ENCODE results near the gene MINDY1.
A peak's percentile ranks its signal among the peaks of the same experiment; 100 is the strongest.

Gene MINDY1

DNA sequence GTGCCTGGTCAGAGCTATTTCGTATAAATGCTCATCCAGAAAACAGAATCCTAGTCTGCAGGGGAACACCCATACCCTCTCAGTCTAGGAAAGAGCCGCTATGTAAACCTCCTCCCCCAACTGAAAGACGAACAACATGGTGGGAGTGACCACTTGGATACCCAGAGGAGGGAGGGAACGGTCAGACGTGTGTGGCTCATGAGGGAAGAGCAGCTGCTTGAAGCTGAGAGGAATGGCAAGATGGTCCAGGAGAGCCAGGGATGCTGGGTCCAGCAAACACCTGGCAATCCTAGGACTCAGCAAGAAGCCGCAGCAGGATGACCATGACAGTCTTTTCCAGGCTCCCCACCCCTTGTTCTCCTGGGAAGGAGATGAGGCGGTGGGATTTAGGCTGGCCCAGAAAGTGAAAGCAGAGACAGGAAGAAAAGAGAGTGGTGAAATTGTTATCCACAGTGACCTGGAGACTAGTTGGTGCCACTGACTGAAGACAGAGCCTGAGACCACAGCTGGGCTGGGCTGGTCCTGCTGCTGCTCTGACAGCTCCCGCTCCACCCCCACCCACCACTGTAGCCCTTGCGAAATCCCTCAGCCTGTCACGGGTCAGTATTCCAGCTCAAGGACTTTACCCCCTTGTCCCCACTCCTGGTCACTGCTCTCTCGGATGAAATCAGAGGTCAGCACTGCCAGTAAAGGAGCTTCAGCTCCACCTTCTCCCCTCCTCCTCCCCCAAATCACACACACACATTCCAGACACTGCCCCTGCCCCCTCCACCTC lies 35.7 kb downstream of the MINDY1 start:
- H3K36me3 ChIP-seq = peaks cover 54% of the 10 kb centered on the region
- H4K20me1 ChIP-seq = peaks cover 79% of the 10 kb centered on the region
- H3K9me3 ChIP-seq = no peaks in the 10 kb centered on the region
- H3K9ac ChIP-seq = no peak overlapping the region
- no peaks in the 10 kb centered on the region for H3K27me3 ChIP-seq
- no peak overlapping the region for H3K27ac ChIP-seq
- peaks cover 43% of the 10 kb centered on the region for H3K4me1 ChIP-seq
- no peak for TF ChIP-seq Cebpa-rat (IDR thresholded peaks at IDR 0.05)
- peak overlapping the region; percentile 100 for H3K4me2 ChIP-seq
- no peak overlapping the region for H3K4me3 ChIP-seq

DNA sequence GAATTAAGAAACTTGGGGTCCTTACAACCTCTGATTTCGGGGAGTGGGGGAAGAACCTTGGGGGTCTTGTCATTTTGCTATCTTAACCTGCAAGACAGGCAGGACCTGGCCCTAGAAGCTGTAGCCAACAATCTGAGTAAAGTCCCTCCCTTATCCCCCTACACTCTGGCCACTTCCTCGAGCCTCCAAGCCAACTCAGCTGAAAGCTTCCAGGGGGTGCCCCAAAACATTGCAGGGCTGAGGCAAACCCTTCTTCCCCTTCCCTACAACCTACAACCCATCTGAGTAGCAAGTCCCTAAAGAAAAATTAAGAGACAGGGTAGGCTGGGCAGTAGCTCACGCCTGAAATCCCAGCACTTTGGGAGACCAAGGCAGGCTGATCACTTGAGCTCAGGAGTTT lies 37.1 kb downstream of the MINDY1 start:
- TF ChIP-seq Cebpa-rat (IDR thresholded peaks at IDR 0.05) = no peak
- no peak overlapping the region for H3K4me2 ChIP-seq
- peaks cover 34% of the 10 kb centered on the region for H3K4me1 ChIP-seq
- H3K4me3 ChIP-seq = no peak overlapping the region
- no peak overlapping the region for H3K9ac ChIP-seq
- H3K27me3 ChIP-seq = no peaks in the 10 kb centered on the region
- no peak overlapping the region for H3K27ac ChIP-seq
- H4K20me1 ChIP-seq = peaks cover 93% of the 10 kb centered on the region
- H3K9me3 ChIP-seq = no peaks in the 10 kb centered on the region
- H3K36me3 ChIP-seq = peaks cover 68% of the 10 kb centered on the region

DNA sequence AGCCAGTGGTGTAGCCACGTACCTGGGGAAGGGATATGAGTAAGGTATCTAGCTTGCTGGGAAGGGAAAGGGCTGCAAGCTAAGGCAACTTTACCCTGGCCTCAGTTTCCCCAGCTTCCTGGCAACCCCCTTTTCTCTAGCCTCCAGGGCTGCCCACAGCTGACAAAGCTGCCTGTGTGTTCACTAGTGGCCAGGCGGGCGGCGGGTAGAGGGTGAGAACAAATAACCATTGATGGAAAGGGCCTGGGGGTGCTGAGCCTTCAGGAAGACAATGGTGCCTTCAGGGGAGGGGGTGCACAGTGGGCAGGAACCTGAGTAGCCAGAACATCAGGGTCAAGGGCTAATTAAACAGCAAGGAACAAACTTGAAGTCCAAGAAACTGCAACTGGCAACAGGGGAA lies 38.2 kb downstream of the MINDY1 start:
- Histone ChIP-seq H3K9ac (no peak overlapping the region), H3K4me2 (no peak overlapping the region), H3K4me1 (peaks cover 33% of the 10 kb centered on the region), H4K20me1 (peaks cover 99% of the 10 kb centered on the region), H3K27me3 (no peaks in the 10 kb centered on the region), H3K27ac (no peak overlapping the region), H3K9me3 (no peaks in the 10 kb centered on the region), H3K36me3 (peaks cover 79% of the 10 kb centered on the region), H3K4me3 (no peak overlapping the region)
- no peak for TF ChIP-seq Cebpa-rat (IDR thresholded peaks at IDR 0.05)

DNA sequence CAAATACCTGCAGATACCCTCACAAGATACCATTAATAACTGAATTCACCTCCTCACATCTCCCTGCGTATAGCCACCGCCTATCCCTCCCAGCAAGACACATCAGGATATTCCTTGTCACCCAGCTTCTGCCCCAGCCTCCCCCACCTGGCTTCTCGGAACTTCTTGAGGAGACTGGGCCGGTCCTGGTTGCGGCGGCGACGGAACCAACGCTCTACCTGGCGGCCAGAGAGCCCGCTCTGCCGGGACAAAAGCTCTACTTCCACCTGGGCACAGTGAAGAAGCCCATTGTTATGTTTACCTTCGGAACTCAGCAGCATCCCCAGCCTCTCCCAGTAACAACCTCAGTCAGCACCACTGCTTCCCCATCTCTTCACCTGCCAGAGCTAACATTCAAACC lies 38.8 kb downstream of the MINDY1 start:
- Histone ChIP-seq H3K36me3 (peaks cover 85% of the 10 kb centered on the region), H4K20me1 (peaks cover 99% of the 10 kb centered on the region), H3K27me3 (no peaks in the 10 kb centered on the region), H3K4me2 (no peak overlapping the region), H3K27ac (no peak overlapping the region), H3K4me3 (no peak overlapping the region), H3K4me1 (peaks cover 27% of the 10 kb centered on the region), H3K9ac (no peak overlapping the region), H3K9me3 (no peaks in the 10 kb centered on the region)
- no peak for TF ChIP-seq Cebpa-rat (IDR thresholded peaks at IDR 0.05)

DNA sequence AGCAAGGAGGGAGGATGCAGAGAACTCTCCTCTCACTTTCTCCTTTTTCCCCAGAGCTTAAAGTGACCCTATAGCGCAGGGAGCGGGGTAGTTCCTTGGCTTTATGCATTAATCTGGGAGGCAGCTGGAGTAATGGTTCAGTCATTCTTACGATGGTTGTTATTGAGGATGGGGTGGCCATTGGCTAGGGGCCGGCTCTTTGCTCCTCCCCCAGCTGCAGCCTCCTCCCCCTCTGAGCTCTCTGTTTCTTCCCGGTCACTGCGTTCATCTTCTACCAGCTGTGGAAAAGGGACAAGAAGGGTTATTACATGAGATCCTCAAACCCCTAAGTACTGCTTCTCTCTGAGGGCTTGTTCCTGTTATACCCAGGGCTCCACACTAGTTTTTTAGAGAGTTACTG lies 40.7 kb downstream of the MINDY1 start:
- TF ChIP-seq Cebpa-rat (IDR thresholded peaks at IDR 0.05) = no peak

DNA sequence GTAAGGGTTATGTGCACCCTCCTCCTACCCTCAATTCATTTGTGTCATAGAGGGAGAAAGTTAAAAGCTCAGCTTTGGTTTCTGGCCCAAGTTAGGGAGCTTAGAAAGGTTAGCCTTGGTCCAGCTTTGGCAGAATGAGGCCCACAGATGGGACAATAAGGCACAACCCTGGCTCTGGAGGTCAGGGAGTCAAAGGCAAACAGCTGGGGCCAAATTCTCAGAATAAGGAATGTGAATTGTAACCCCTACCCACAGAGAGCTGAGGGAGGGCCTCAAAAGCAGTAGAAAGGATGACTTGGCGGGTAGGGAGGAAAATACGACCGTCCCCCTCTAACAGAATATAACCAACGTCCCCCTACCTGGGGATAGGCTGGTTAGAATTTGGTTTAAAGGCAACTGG lies 41.1 kb downstream of the MINDY1 start:
- Histone ChIP-seq H3K27ac (no peak overlapping the region), H3K36me3 (peaks cover 95% of the 10 kb centered on the region), H3K9ac (no peak overlapping the region), H3K4me1 (peaks cover 4% of the 10 kb centered on the region; the same call in 1 of the 2 replicates), H3K9me3 (no peaks in the 10 kb centered on the region), H3K4me3 (no peak overlapping the region), H3K4me2 (no peak overlapping the region), H4K20me1 (peaks cover 80% of the 10 kb centered on the region), H3K27me3 (no peaks in the 10 kb centered on the region)
- no peak for TF ChIP-seq Cebpa-rat (IDR thresholded peaks at IDR 0.05)

More for the DNA sequence above, 40.7 kb downstream of the MINDY1 start:
- Histone ChIP-seq H4K20me1 (peaks cover 84% of the 10 kb centered on the region), H3K4me1 (peaks cover 8% of the 10 kb centered on the region), H3K27ac (no peak overlapping the region), H3K27me3 (no peaks in the 10 kb centered on the region), H3K9ac (no peak overlapping the region), H3K4me2 (no peak overlapping the region), H3K4me3 (no peak overlapping the region), H3K9me3 (no peaks in the 10 kb centered on the region), H3K36me3 (peaks cover 95% of the 10 kb centered on the region)

DNA sequence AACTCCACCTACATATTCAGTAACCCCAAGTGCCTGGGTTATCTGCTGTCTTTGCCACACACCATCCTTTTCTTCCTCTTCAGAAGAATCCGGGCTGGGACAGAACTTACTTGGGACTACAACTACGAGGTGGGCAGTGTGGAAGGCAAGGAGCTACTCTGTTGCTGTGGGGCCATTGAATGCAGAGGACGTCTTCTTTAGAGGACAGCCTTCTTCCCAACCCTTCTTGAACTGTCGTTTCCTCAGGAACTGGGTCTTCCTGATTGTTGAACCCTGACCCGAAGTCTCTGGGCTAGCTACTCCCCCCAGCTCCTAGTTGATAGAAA lies 42.6 kb downstream of the MINDY1 start:
- peaks cover 65% of the 10 kb centered on the region for H4K20me1 ChIP-seq
- no peaks in the 10 kb centered on the region for H3K27me3 ChIP-seq
- TF ChIP-seq Cebpa-rat (IDR thresholded peaks at IDR 0.05) = no peak
- H3K4me2 ChIP-seq = no peak overlapping the region
- H3K36me3 ChIP-seq = peaks cover 100% of the 10 kb centered on the region
- H3K9me3 ChIP-seq = no peaks in the 10 kb centered on the region
- H3K4me3 ChIP-seq = no peak overlapping the region
- no peak overlapping the region for H3K9ac ChIP-seq
- no peaks in the 10 kb centered on the region for H3K4me1 ChIP-seq
- no peak overlapping the region for H3K27ac ChIP-seq

DNA sequence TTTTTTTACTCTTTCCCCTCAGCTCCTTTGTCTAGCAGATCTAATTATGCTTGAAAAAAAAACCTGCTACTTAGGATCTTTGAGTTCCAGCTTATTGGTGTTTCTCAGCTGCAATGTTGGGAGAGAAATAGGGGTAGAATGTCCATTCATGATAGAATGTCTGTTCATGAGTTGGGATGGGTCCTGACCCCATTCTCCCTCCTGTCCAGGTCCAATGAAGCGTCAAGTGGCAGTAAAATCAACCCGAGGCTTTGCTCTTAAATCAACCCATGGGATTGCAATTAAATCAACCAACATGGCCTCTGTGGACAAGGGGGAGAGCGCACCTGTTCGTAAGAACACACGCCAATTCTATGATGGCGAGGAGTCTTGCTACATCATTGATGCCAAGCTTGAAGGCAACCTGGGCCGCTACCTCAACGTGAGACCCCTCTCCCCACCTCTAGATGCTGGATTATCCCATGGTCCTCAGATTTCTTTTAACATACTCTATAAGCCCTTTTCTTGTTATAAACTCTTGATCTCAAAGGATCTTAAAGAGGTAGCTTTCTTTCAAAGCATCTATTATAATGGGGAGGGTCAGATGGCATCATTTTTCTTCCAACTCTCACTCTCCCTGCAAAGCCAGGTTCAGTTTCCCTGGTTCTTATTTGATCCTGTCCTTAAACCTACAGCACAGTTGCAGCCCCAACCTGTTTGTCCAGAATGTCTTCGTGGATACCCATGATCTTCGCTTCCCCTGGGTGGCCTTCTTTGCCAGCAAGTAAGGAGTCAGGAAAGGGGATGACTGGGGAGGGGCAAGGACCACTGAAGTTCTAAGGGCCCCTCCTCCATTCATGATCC lies 43.2 kb downstream of the MINDY1 start:
- H3K27me3 ChIP-seq = no peaks in the 10 kb centered on the region
- H4K20me1 ChIP-seq = peaks cover 59% of the 10 kb centered on the region
- peaks cover 100% of the 10 kb centered on the region for H3K36me3 ChIP-seq
- no peaks in the 10 kb centered on the region for H3K4me1 ChIP-seq
- H3K4me2 ChIP-seq = no peak overlapping the region
- no peak overlapping the region for H3K27ac ChIP-seq
- H3K9me3 ChIP-seq = no peaks in the 10 kb centered on the region
- H3K9ac ChIP-seq = no peak overlapping the region
- no peak overlapping the region for H3K4me3 ChIP-seq
- TF ChIP-seq Cebpa-rat (IDR thresholded peaks at IDR 0.05) = no peak

DNA sequence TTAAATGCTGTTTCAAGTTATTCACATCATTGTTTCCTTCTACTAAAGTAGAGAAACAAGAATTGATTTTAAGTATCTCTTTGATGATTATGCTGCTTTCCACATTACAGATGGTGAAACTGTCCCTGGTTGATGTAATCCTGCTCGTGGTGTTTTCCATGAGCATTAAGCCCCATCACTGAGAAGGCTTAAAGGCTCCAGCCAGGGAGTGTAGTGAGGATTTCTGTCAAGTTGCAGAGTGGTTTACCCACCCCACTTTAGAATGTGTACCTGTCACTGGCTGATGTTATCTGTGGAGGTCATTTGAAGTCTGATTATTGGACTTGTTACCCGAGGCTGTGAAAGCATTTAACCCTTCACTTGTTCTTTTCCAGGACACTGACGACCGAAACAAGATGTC lies 44.9 kb downstream of the MINDY1 start:
- H3K27me3 ChIP-seq = no peaks in the 10 kb centered on the region
- H3K9ac ChIP-seq = no peak overlapping the region
- H3K36me3 ChIP-seq = peaks cover 100% of the 10 kb centered on the region
- no peaks in the 10 kb centered on the region for H3K9me3 ChIP-seq
- no peak for TF ChIP-seq Cebpa-rat (IDR thresholded peaks at IDR 0.05)
- H3K27ac ChIP-seq = no peak overlapping the region
- H3K4me2 ChIP-seq = no peak overlapping the region
- peaks cover 41% of the 10 kb centered on the region for H4K20me1 ChIP-seq
- no peaks in the 10 kb centered on the region for H3K4me1 ChIP-seq
- no peak overlapping the region for H3K4me3 ChIP-seq

DNA sequence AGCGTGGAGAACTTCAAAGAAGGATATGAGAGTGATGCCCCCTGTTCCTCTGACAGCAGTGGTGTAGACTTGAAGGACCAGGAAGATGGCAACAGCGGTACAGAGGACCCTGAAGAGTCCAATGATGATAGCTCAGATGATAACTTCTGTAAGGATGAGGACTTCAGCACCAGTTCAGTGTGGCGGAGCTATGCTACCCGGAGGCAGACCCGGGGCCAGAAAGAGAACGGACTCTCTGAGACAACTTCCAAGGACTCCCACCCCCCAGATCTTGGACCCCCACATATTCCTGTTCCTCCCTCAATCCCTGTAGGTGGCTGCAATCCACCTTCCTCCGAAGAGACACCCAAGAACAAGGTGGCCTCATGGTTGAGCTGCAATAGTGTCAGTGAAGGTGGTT lies 46.1 kb downstream of the MINDY1 start:
- Histone ChIP-seq H3K4me1 (no peaks in the 10 kb centered on the region), H3K27me3 (no peaks in the 10 kb centered on the region), H3K36me3 (peaks cover 100% of the 10 kb centered on the region), H3K27ac (no peak overlapping the region), H4K20me1 (peaks cover 30% of the 10 kb centered on the region; the same call in 1 of the 2 replicates), H3K9me3 (no peaks in the 10 kb centered on the region), H3K9ac (no peak overlapping the region), H3K4me2 (no peak overlapping the region), H3K4me3 (no peak overlapping the region)
- no peak for TF ChIP-seq Cebpa-rat (IDR thresholded peaks at IDR 0.05)
